ENCODE results near the gene EFCAB8.

Gene EFCAB8

DNA sequence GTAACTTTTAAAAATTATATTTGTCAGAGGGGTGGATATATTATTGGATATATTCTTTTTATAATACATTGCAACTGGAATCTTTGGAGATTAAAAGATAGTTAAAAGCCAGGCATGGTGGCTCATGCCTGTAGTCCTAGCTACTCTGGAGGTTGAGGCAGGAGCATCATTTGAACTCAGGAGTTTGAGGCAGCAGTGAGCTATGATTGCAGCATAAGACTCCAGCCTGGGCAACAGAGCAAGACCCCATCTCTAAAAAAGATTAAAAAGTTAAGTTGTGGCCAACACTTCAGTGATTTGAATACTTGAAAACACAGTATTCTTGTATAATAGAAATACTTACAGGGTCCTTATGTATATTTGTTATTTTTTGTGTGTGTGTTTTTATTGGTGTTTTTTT lies 23.8 kb upstream of the EFCAB8 start:
- TF ChIP-seq, protein P1, sequence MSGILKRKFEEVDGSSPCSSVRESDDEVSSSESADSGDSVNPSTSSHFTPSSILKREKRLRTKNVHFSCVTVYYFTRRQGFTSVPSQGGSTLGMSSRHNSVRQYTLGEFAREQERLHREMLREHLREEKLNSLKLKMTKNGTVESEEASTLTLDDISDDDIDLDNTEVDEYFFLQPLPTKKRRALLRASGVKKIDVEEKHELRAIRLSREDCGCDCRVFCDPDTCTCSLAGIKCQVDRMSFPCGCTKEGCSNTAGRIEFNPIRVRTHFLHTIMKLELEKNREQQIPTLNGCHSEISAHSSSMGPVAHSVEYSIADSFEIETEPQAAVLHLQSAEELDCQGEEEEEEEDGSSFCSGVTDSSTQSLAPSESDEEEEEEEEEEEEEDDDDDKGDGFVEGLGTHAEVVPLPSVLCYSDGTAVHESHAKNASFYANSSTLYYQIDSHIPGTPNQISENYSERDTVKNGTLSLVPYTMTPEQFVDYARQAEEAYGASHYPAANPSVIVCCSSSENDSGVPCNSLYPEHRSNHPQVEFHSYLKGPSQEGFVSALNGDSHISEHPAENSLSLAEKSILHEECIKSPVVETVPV (CRISPR knock-in tag; IDR thresholded peaks at IDR 0.05), result no peak
- TF ChIP-seq RARB (CRISPR knock-in tag; IDR thresholded peaks at IDR 0.05) (no peak), CSDC2 (CRISPR knock-in tag; IDR thresholded peaks at IDR 0.05) (no peak), TCF4 (CRISPR knock-in tag; IDR thresholded peaks at IDR 0.05; ENCODE audit: borderline replicate concordance) (no peak), ZC3H10 (CRISPR knock-in tag; IDR thresholded peaks at IDR 0.05) (no peak), ESRRG (CRISPR knock-in tag; IDR thresholded peaks at IDR 0.05) (no peak), ISL1 (CRISPR knock-in tag; IDR thresholded peaks at IDR 0.05) (no peak), ARNTL (CRISPR knock-in tag; IDR thresholded peaks at IDR 0.05; ENCODE audit: borderline replicate concordance, low read depth) (no peak), OSR1 (CRISPR knock-in tag; IDR thresholded peaks at IDR 0.05) (no peak), GLIS3 (CRISPR knock-in tag; IDR thresholded peaks at IDR 0.05) (no peak), ZFP30 (CRISPR knock-in tag; IDR thresholded peaks at IDR 0.05) (no peak)
- TF ChIP-seq, protein P2, sequence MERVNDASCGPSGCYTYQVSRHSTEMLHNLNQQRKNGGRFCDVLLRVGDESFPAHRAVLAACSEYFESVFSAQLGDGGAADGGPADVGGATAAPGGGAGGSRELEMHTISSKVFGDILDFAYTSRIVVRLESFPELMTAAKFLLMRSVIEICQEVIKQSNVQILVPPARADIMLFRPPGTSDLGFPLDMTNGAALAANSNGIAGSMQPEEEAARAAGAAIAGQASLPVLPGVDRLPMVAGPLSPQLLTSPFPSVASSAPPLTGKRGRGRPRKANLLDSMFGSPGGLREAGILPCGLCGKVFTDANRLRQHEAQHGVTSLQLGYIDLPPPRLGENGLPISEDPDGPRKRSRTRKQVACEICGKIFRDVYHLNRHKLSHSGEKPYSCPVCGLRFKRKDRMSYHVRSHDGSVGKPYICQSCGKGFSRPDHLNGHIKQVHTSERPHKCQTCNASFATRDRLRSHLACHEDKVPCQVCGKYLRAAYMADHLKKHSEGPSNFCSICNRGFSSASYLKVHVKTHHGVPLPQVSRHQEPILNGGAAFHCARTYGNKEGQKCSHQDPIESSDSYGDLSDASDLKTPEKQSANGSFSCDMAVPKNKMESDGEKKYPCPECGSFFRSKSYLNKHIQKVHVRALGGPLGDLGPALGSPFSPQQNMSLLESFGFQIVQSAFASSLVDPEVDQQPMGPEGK (CRISPR knock-in tag; IDR thresholded peaks at IDR 0.05; ENCODE audit: borderline replicate concordance), result no peak
- TF ChIP-seq, protein P3, sequence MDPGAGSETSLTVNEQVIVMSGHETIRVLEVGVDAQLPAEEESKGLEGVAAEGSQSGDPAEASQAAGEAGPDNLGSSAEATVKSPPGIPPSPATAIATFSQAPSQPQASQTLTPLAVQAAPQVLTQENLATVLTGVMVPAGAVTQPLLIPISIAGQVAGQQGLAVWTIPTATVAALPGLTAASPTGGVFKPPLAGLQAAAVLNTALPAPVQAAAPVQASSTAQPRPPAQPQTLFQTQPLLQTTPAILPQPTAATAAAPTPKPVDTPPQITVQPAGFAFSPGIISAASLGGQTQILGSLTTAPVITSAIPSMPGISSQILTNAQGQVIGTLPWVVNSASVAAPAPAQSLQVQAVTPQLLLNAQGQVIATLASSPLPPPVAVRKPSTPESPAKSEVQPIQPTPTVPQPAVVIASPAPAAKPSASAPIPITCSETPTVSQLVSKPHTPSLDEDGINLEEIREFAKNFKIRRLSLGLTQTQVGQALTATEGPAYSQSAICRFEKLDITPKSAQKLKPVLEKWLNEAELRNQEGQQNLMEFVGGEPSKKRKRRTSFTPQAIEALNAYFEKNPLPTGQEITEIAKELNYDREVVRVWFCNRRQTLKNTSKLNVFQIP (CRISPR knock-in tag; IDR thresholded peaks at IDR 0.05; ENCODE audit: borderline replicate concordance, low read depth), result no peak
- TF ChIP-seq, protein P4, sequence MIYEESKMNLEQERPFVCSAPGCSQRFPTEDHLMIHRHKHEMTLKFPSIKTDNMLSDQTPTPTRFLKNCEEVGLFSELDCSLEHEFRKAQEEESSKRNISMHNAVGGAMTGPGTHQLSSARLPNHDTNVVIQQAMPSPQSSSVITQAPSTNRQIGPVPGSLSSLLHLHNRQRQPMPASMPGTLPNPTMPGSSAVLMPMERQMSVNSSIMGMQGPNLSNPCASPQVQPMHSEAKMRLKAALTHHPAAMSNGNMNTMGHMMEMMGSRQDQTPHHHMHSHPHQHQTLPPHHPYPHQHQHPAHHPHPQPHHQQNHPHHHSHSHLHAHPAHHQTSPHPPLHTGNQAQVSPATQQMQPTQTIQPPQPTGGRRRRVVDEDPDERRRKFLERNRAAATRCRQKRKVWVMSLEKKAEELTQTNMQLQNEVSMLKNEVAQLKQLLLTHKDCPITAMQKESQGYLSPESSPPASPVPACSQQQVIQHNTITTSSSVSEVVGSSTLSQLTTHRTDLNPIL (CRISPR knock-in tag; IDR thresholded peaks at IDR 0.05; ENCODE audit: low read depth), result no peak
- no peak for ATAC-seq

DNA sequence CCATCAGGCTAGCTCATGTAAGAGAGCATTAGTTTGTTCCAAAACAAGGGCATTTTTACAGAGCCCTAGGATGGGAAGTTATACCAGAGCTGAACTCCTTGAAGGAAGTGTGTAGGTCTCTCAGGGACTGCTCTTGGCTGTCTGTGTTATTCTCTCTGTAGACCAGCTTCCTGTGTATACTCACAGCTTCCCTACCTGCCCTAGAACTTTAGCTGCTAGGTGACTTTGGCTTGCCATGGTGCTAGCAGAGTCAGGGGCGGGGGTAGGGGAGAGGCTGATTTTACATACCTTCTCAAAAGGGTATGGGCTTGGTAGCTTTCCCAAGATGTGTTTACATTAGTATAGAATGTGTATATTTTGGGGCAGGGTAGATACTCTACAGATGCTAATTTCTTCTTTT lies 21.6 kb upstream of the EFCAB8 start:
- TF ChIP-seq ESRRG (CRISPR knock-in tag; IDR thresholded peaks at IDR 0.05) (no peak), ZFP30 (CRISPR knock-in tag; IDR thresholded peaks at IDR 0.05) (no peak), OSR1 (CRISPR knock-in tag; IDR thresholded peaks at IDR 0.05) (no peak), PPARA (CRISPR knock-in tag; IDR thresholded peaks at IDR 0.05; ENCODE audit: borderline replicate concordance) (no peak), BACH2 (CRISPR knock-in tag; IDR thresholded peaks at IDR 0.05; ENCODE audit: borderline replicate concordance) (no peak), TCF4 (CRISPR knock-in tag; IDR thresholded peaks at IDR 0.05; ENCODE audit: borderline replicate concordance) (no peak), ZFP3 (CRISPR knock-in tag; IDR thresholded peaks at IDR 0.05) (no peak), ARNTL (CRISPR knock-in tag; IDR thresholded peaks at IDR 0.05; ENCODE audit: borderline replicate concordance, low read depth) (no peak), ISL1 (CRISPR knock-in tag; IDR thresholded peaks at IDR 0.05) (no peak)
- TF ChIP-seq, protein P5, sequence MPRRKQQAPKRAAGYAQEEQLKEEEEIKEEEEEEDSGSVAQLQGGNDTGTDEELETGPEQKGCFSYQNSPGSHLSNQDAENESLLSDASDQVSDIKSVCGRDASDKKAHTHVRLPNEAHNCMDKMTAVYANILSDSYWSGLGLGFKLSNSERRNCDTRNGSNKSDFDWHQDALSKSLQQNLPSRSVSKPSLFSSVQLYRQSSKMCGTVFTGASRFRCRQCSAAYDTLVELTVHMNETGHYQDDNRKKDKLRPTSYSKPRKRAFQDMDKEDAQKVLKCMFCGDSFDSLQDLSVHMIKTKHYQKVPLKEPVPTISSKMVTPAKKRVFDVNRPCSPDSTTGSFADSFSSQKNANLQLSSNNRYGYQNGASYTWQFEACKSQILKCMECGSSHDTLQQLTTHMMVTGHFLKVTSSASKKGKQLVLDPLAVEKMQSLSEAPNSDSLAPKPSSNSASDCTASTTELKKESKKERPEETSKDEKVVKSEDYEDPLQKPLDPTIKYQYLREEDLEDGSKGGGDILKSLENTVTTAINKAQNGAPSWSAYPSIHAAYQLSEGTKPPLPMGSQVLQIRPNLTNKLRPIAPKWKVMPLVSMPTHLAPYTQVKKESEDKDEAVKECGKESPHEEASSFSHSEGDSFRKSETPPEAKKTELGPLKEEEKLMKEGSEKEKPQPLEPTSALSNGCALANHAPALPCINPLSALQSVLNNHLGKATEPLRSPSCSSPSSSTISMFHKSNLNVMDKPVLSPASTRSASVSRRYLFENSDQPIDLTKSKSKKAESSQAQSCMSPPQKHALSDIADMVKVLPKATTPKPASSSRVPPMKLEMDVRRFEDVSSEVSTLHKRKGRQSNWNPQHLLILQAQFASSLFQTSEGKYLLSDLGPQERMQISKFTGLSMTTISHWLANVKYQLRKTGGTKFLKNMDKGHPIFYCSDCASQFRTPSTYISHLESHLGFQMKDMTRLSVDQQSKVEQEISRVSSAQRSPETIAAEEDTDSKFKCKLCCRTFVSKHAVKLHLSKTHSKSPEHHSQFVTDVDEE (CRISPR knock-in tag; IDR thresholded peaks at IDR 0.05), result no peak
- TF ChIP-seq, protein P2 (CRISPR knock-in tag; IDR thresholded peaks at IDR 0.05; ENCODE audit: borderline replicate concordance), result no peak
- TF ChIP-seq, protein P4 (CRISPR knock-in tag; IDR thresholded peaks at IDR 0.05; ENCODE audit: low read depth), result no peak
- TF ChIP-seq, protein P1 (CRISPR knock-in tag; IDR thresholded peaks at IDR 0.05), result no peak
- ATAC-seq, result no peak

Data from SK-N-SH treated with all-trans-retinoic acid at 6 μM for 48 hours (cell line).